ENCODE data around the gene VWDE. TPM values are rescaled to one million over a fixed set of nuclear protein-coding genes. Genes with fewer than 3 reads are reported as not detected.

The VWDE gene
- polyA plus RNA-seq, 1 donor from 2014 or later: 0.27 TPM

- H3K9me3 ChIP-seq (ENCODE audit: low read length): no peaks in the 10 kb centered on the region
- H3F3A ChIP-seq (ENCODE audit: insufficient read depth, low read length, poor library complexity, severe bottlenecking): no peaks in the 10 kb centered on the region
- H3K27me3 ChIP-seq (ENCODE audit: insufficient read depth, low read depth, low read length): no peaks in the 10 kb centered on the region
- no peaks in the 10 kb centered on the region for H3K36me3 ChIP-seq (ENCODE audit: insufficient read depth, low read length)
- no peak overlapping the region for H3K27ac ChIP-seq (ENCODE audit: low read length)
- H2AFZ ChIP-seq (ENCODE audit: low read depth, low read length): no peak overlapping the region
- H3K4me2 ChIP-seq (ENCODE audit: low read length): no peak overlapping the region
- no peak overlapping the region for H3K4me3 ChIP-seq (ENCODE audit: low read length)
- H4K20me1 ChIP-seq (ENCODE audit: insufficient read depth): no peaks in the 10 kb centered on the region
- H3K9ac ChIP-seq (ENCODE audit: low read length): no peak overlapping the region
- H3K9me2 ChIP-seq (ENCODE audit: insufficient read depth, low read length): no peaks in the 10 kb centered on the region
- TF ChIP-seq, protein P1, sequence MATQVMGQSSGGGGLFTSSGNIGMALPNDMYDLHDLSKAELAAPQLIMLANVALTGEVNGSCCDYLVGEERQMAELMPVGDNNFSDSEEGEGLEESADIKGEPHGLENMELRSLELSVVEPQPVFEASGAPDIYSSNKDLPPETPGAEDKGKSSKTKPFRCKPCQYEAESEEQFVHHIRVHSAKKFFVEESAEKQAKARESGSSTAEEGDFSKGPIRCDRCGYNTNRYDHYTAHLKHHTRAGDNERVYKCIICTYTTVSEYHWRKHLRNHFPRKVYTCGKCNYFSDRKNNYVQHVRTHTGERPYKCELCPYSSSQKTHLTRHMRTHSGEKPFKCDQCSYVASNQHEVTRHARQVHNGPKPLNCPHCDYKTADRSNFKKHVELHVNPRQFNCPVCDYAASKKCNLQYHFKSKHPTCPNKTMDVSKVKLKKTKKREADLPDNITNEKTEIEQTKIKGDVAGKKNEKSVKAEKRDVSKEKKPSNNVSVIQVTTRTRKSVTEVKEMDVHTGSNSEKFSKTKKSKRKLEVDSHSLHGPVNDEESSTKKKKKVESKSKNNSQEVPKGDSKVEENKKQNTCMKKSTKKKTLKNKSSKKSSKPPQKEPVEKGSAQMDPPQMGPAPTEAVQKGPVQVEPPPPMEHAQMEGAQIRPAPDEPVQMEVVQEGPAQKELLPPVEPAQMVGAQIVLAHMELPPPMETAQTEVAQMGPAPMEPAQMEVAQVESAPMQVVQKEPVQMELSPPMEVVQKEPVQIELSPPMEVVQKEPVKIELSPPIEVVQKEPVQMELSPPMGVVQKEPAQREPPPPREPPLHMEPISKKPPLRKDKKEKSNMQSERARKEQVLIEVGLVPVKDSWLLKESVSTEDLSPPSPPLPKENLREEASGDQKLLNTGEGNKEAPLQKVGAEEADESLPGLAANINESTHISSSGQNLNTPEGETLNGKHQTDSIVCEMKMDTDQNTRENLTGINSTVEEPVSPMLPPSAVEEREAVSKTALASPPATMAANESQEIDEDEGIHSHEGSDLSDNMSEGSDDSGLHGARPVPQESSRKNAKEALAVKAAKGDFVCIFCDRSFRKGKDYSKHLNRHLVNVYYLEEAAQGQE (IDR thresholded peaks at IDR 0.05; ENCODE audit: borderline replicate concordance): no peak
- TF ChIP-seq TAF1 (IDR thresholded peaks at IDR 0.05; ENCODE audit: low read depth): no peak
- TF ChIP-seq EZH2 (IDR thresholded peaks at IDR 0.05; ENCODE audit: borderline replicate concordance, insufficient read depth, low read length, poor library complexity, severe bottlenecking): no peak
- TF ChIP-seq RAD21 (conservative IDR thresholded peaks at IDR 0.05): no peak
- TF ChIP-seq POLR2AphosphoS5 (IDR thresholded peaks at IDR 0.05): no peak
- TF ChIP-seq, protein P2, sequence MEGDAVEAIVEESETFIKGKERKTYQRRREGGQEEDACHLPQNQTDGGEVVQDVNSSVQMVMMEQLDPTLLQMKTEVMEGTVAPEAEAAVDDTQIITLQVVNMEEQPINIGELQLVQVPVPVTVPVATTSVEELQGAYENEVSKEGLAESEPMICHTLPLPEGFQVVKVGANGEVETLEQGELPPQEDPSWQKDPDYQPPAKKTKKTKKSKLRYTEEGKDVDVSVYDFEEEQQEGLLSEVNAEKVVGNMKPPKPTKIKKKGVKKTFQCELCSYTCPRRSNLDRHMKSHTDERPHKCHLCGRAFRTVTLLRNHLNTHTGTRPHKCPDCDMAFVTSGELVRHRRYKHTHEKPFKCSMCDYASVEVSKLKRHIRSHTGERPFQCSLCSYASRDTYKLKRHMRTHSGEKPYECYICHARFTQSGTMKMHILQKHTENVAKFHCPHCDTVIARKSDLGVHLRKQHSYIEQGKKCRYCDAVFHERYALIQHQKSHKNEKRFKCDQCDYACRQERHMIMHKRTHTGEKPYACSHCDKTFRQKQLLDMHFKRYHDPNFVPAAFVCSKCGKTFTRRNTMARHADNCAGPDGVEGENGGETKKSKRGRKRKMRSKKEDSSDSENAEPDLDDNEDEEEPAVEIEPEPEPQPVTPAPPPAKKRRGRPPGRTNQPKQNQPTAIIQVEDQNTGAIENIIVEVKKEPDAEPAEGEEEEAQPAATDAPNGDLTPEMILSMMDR (IDR thresholded peaks at IDR 0.05; ENCODE audit: poor library complexity, severe bottlenecking): no peak
- TF ChIP-seq EP300 (conservative IDR thresholded peaks at IDR 0.05; ENCODE audit: poor library complexity, severe bottlenecking): no peak
- no peak for TF ChIP-seq MXI1 (conservative IDR thresholded peaks at IDR 0.05; ENCODE audit: poor library complexity, severe bottlenecking)
- TF ChIP-seq SMC3 (conservative IDR thresholded peaks at IDR 0.05; ENCODE audit: poor library complexity): no peak
- no peaks in the 10 kb centered on the region for H3K79me2 ChIP-seq (replicated peaks; ENCODE audit: insufficient read depth, low read length)
Measured at GRCh38 chr7:12418452-12418851, 14.8 kb upstream of the VWDE start.

DNA sequence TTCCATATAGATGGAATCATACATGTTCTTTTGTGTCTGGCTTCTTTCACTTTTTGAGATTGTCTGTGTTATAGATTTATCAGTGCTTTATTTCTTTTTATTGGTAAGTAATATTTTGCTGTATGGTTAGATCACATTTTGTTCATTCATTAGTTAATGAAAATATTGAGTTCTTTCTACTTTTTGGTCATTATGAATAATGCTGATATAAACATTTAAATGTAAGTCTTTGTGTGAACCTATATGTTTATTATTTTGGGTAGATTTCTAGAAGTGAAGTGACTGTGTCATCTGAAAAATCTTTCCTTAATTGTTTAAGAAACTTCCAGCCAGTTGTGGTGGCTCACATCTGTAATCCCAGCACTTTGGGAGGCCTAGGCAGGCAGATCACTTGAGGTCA lies 11.4 kb upstream of the VWDE start:
- no peak overlapping the region for H3K4me2 ChIP-seq (ENCODE audit: low read length)
- no peak overlapping the region for H3K4me3 ChIP-seq (ENCODE audit: low read length)
- no peaks in the 10 kb centered on the region for H3K36me3 ChIP-seq (ENCODE audit: insufficient read depth, low read length)
- H3K79me2 ChIP-seq (replicated peaks; ENCODE audit: insufficient read depth, low read length): no peaks in the 10 kb centered on the region
- H3K27ac ChIP-seq (ENCODE audit: low read length): no peak overlapping the region
- no peak overlapping the region for H2AFZ ChIP-seq (ENCODE audit: low read depth, low read length)
- no peaks in the 10 kb centered on the region for H4K20me1 ChIP-seq (ENCODE audit: insufficient read depth)
- H3K27me3 ChIP-seq (ENCODE audit: insufficient read depth, low read depth, low read length): no peaks in the 10 kb centered on the region
- H3K9ac ChIP-seq (ENCODE audit: low read length): no peak overlapping the region
- H3F3A ChIP-seq (ENCODE audit: insufficient read depth, low read length, poor library complexity, severe bottlenecking): no peaks in the 10 kb centered on the region
- no peaks in the 10 kb centered on the region for H3K9me3 ChIP-seq (ENCODE audit: low read length)
- no peak for TF ChIP-seq SMC3 (conservative IDR thresholded peaks at IDR 0.05; ENCODE audit: poor library complexity)
- no peak for TF ChIP-seq TAF1 (IDR thresholded peaks at IDR 0.05; ENCODE audit: low read depth)
- no peak for TF ChIP-seq RAD21 (conservative IDR thresholded peaks at IDR 0.05)
- TF ChIP-seq EP300 (conservative IDR thresholded peaks at IDR 0.05; ENCODE audit: poor library complexity, severe bottlenecking): no peak
- TF ChIP-seq, protein P2 (IDR thresholded peaks at IDR 0.05; ENCODE audit: poor library complexity, severe bottlenecking): no peak
- no peak for TF ChIP-seq EZH2 (IDR thresholded peaks at IDR 0.05; ENCODE audit: borderline replicate concordance, insufficient read depth, low read length, poor library complexity, severe bottlenecking)
- TF ChIP-seq POLR2AphosphoS5 (IDR thresholded peaks at IDR 0.05): no peak
- no peak for TF ChIP-seq MXI1 (conservative IDR thresholded peaks at IDR 0.05; ENCODE audit: poor library complexity, severe bottlenecking)
- TF ChIP-seq, protein P1 (IDR thresholded peaks at IDR 0.05; ENCODE audit: borderline replicate concordance): no peak
- no peaks in the 10 kb centered on the region for H3K9me2 ChIP-seq (ENCODE audit: insufficient read depth, low read length)

All from neural cell (in vitro differentiated cells).